ENCODE results near the gene CORO2B.

GRCh38 chr15:68733666-68734065 is 154.9 kb downstream of the CORO2B start:
- TF ChIP-seq POLR2AphosphoS5 (IDR thresholded peaks at IDR 0.05) (no peak), CTCF (IDR thresholded peaks at IDR 0.05) (no peak), POLR2A (IDR thresholded peaks at IDR 0.05) (no peak), EP300 (IDR thresholded peaks at IDR 0.05) (no peak)
